Brain microvascular endothelial cell (primary cell): ENCODE data around the gene PPP4R2.

Experiments used
- DNase-seq: peaks from one replicate; pipeline ENCODE4 v3.0.0-alpha.2; 2020
- H3K27ac ChIP-seq: fragments of 250-450 bp; sonication (Bioruptor Pico); 2 replicates; pipeline ENCODE4 v1.5.1; 2020; ENCODE audit warnings: mild to moderate bottlenecking, moderate library complexity
- H3K27me3 ChIP-seq: fragments of 250-450 bp; sonication (Bioruptor Pico); replicated peaks from 2 replicates; pipeline ENCODE4 v1.5.1; 2020; ENCODE audit warnings: mild to moderate bottlenecking
- H3K36me3 ChIP-seq: fragments of 250-450 bp; sonication (Bioruptor Pico); replicated peaks from 2 replicates; pipeline ENCODE4 v1.5.1; 2020; ENCODE audit warnings: mild to moderate bottlenecking
- H3K4me3 ChIP-seq: 2 replicates; pipeline ENCODE4 v1.5.1; 2011; ENCODE audit warnings: low read depth, mild to moderate bottlenecking, control low read depth, low read length, moderate library complexity
- in situ Hi-C: cut with HindIII; loops from 2 replicates; pipeline ENCODE4 v1.10.0; 2017; ENCODE audit warnings: low sequenced_read_pairs, low pct_ligation_motif_present
- TF ChIP-seq, protein P1 (sequence below): IDR thresholded peaks from 2 replicates; pipeline ENCODE4 v1.5.1; 2011; ENCODE audit warnings: low read depth, mild to moderate bottlenecking, moderate library complexity, low read length, control low read depth, inconsistent platforms; ENCODE audit errors: missing control alignments

PPP4R2 gene

DNA sequence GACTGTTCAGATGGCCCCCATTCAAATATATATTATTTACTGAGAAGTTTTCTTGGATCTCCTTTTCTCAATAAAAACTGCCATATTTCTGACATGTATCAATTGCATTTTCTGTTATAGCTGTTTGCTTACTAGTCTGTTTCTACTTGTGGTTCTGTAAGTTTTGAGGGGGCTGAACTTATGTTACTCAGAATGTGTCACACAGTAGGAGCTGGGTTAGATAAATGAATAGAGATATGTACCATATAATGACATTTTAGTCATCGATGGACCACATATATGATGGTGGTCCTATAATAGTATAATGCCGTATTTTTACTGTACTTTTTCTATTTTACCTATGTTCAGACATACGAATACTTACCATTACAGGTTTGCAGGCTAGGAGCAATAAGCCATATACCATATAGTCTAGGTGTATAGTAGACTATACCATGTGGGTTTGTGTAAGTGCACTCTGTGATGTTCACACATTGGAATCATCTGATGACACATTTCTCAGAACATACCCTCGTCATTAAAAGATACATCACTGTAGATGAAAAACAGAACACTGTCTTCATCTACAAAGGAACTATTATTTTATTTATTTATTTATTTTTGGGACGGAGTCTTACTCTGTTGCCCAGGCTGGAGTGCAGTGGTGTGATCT, 22.3 kb downstream of the PPP4R2 start:
- DNase-seq: no peak

DNA sequence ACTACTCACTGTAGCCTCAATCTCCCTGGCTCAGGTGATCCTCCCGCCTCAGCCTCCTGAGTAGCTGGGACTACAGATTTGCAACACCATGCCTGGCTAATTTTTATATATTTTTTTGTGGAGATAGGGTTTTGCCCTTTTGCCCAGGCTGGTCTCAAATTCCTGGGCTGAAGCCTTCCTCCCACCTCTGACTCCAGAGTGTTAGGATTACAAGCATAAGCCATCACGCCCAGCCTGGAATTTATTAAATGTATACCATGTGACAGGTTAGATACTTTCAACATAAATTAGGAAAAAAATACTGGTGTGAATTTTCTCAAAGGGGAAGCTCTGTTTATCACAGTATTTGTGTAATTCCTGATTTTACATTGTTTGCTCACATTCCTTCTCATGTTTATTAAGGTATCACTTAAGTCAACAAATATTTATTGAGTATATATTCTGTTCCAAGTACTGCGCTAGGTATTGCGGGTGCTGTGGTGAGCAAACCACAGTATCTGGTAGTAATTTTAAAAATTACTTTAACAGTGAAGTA, 24.8 kb downstream of the PPP4R2 start:
- Histone ChIP-seq H3K4me3 (no peak overlapping the region), H3K27ac (no peak overlapping the region), H3K27me3 (no peaks in the 10 kb centered on the region), H3K36me3 (no peaks in the 10 kb centered on the region)
- DNase-seq: no peak
- in situ Hi-C loops: no loop called here
- TF ChIP-seq, protein P1, sequence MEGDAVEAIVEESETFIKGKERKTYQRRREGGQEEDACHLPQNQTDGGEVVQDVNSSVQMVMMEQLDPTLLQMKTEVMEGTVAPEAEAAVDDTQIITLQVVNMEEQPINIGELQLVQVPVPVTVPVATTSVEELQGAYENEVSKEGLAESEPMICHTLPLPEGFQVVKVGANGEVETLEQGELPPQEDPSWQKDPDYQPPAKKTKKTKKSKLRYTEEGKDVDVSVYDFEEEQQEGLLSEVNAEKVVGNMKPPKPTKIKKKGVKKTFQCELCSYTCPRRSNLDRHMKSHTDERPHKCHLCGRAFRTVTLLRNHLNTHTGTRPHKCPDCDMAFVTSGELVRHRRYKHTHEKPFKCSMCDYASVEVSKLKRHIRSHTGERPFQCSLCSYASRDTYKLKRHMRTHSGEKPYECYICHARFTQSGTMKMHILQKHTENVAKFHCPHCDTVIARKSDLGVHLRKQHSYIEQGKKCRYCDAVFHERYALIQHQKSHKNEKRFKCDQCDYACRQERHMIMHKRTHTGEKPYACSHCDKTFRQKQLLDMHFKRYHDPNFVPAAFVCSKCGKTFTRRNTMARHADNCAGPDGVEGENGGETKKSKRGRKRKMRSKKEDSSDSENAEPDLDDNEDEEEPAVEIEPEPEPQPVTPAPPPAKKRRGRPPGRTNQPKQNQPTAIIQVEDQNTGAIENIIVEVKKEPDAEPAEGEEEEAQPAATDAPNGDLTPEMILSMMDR: no peak

More for the DNA sequence above, 22.3 kb downstream of the PPP4R2 start:
- TF ChIP-seq, protein P1: no peak
- no peaks in the 10 kb centered on the region for H3K27me3 ChIP-seq
- H3K36me3 ChIP-seq: no peaks in the 10 kb centered on the region
- no peak overlapping the region for H3K4me3 ChIP-seq
- H3K27ac ChIP-seq: no peak overlapping the region
- in situ Hi-C loops: no loop called here

DNA sequence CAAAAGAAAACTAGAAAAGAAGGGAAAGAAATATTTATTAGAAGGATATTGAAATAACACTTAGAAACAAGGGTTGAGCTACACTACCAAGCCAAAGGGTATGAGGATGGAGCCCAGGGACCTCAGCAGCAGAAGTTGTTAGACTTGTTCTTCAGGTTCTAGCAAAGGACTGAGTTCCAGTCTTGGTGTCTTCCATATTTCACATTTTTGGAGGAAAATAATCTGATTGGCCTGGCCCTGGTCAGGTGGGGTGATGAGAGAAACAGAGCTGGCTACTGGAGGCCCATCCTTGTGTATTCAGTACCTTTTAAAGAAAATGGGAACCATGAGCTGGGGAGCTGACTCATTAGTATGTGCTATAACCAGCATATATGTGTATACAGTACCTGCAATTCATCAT, 28.2 kb downstream of the PPP4R2 start:
- in situ Hi-C loops: no loop called here
- TF ChIP-seq, protein P1: no peak
- no peak overlapping the region for H3K4me3 ChIP-seq
- no peaks in the 10 kb centered on the region for H3K27me3 ChIP-seq
- H3K27ac ChIP-seq: no peak overlapping the region
- no peak for DNase-seq
- H3K36me3 ChIP-seq: no peaks in the 10 kb centered on the region

DNA sequence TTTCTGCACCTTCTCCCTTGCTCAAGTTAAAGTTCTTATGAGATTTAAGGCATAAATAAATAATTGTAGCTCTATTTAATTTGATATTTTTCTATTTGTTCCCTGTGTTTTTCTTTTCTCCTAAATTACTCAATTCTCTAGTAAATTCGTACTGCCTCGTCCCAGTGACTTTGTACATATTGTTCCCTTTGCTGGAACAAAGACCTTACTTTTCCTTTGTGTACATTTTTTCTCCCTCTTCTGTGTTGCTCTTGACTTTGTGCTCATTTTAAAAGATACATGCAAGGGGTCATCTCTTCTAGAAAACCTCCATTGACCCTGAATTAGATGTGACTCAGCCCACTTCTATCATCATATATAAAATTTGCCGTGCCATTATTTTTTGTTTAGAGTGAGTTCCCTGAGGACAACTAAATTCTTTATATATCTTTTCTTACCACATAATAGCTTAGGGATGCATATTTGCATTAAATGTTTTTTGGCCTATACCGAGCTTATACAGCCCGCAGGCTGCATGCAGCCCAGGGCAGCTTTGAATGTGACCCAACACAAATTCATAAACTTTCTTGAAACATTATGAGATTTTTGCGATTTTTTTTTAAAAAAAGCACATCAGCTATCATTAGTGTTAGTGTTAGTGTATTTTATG, 29.6 kb downstream of the PPP4R2 start:
- no peaks in the 10 kb centered on the region for H3K36me3 ChIP-seq
- DNase-seq: no peak
- in situ Hi-C loops: no loop called here
- no peak overlapping the region for H3K4me3 ChIP-seq
- TF ChIP-seq, protein P1: no peak
- no peak overlapping the region for H3K27ac ChIP-seq
- no peaks in the 10 kb centered on the region for H3K27me3 ChIP-seq

DNA sequence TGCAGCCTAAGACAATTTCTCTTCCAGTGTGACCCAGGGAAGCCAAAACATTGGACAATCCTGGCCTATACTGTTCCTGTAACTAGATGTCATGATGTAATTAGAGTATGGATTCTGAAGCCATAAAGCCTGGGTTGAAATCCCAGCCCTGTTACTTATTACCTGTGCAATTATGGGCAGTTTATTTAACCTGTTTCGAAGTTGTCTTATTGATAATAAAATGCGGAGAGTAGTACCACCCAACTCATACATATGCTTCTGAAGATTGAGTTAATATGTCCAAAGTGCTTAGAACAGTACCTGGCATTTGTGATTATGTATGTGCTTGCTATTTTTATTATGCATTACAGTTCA, 30.1 kb downstream of the PPP4R2 start:
- no peak for DNase-seq
- Histone ChIP-seq H3K4me3 (no peak overlapping the region), H3K36me3 (no peaks in the 10 kb centered on the region), H3K27ac (no peak overlapping the region), H3K27me3 (no peaks in the 10 kb centered on the region)
- TF ChIP-seq, protein P1: no peak
- in situ Hi-C loops: no loop called here

DNA sequence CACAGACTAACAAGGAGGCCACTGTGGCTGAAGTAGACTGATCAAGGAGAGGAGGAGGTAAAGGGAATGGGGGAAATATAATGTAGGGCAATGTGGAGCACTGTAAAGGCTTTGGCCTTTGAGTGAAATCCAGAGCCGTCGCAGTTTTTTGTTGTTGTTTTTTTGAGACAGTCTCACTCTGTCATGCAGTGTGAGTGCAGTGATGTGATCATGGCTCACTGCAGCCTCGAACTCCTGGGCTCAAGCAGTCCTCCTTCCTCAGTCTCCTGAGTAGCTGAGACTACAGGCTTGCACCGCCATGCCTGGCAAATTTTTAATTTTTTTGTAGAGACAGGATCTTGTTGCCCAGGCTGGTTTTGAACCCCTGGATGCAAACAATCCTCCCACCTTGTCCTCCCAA, 32.2 kb downstream of the PPP4R2 start:
- Histone ChIP-seq H3K27ac (peak overlapping the region; percentile 81), H3K27me3 (no peaks in the 10 kb centered on the region), H3K36me3 (no peaks in the 10 kb centered on the region), H3K4me3 (no peak overlapping the region)
- peak; percentile 10 for DNase-seq
- in situ Hi-C loops: no loop called here
- TF ChIP-seq, protein P1: no peak
